Endothelial cell (in vitro differentiated cells): ENCODE results near the gene ERI3. TPM values are rescaled to one million over a fixed set of nuclear protein-coding genes. Genes with fewer than 3 reads are reported as not detected.

Source experiments
- DNase-seq: peaks from one replicate; pipeline ENCODE4 v3.0.0; 2021; ENCODE audit warnings: low spot score
- H3K27ac Mint-ChIP-seq: one replicate; pipeline ENCODE4 v1.8.0; 2021; ENCODE audit warnings: mixed read lengths, inconsistent platforms; ENCODE audit not compliant: unreplicated experiment
- H3K27me3 Mint-ChIP-seq: one replicate; pipeline ENCODE4 v1.8.0; 2021; ENCODE audit warnings: mild to moderate bottlenecking, moderate library complexity, mixed read lengths, inconsistent platforms; ENCODE audit not compliant: unreplicated experiment
- H3K36me3 Mint-ChIP-seq: one replicate; pipeline ENCODE4 v1.8.0; 2021; ENCODE audit warnings: mild to moderate bottlenecking, low read depth, mixed read lengths, inconsistent platforms; ENCODE audit not compliant: unreplicated experiment
- H3K4me1 Mint-ChIP-seq: one replicate; pipeline ENCODE4 v1.8.0; 2021; ENCODE audit warnings: mild to moderate bottlenecking, mixed read lengths, inconsistent platforms; ENCODE audit not compliant: unreplicated experiment
- H3K4me3 Mint-ChIP-seq: one replicate; pipeline ENCODE4 v1.8.0; 2021; ENCODE audit warnings: mild to moderate bottlenecking, mixed read lengths, inconsistent platforms; ENCODE audit not compliant: unreplicated experiment
- H3K9me3 Mint-ChIP-seq: one replicate; pipeline ENCODE4 v1.8.0; 2021; ENCODE audit warnings: mixed read lengths, inconsistent platforms; ENCODE audit not compliant: unreplicated experiment
- CTCF ChIP-seq: fragments of 200-600 bp; sonication (generic); IDR thresholded peaks from one replicate; pipeline ENCODE4 v1.5.0; 2021; ENCODE audit warnings: antibody characterized with exemption; ENCODE audit not compliant: unreplicated experiment
- total RNA-seq: library from RNA; stranded (reverse); fragmentation: NEBNext Ultra II Directional; extraction: Animal tissue kit (Norgen Biotek cat#: 25700); gene quantifications from one replicate; pipeline ENCODE4 v1.2.1, GENCODE V29; 2021; ENCODE audit not compliant: unreplicated experiment

Gene ERI3
- total RNA-seq, 1 donor from 2014 or later: 42.6 TPM

GRCh38 chr1:44270686-44271628 lies 84.1 kb downstream of the ERI3 start:
- Mint-ChIP-seq H3K27ac (no peak overlapping the region), H3K27me3 (peaks cover 2% of the 10 kb centered on the region), H3K4me3 (no peak overlapping the region), H3K36me3 (peaks cover 8% of the 10 kb centered on the region), H3K4me1 (peaks cover 19% of the 10 kb centered on the region), H3K9me3 (no peaks in the 10 kb centered on the region)
- no peak for DNase-seq
- no peak for TF ChIP-seq CTCF

GRCh38 chr1:44268054-44268453 lies 87.0 kb downstream of the ERI3 start:
- no peak for DNase-seq
- Mint-ChIP-seq H3K4me3 (no peak overlapping the region), H3K27me3 (peaks cover 5% of the 10 kb centered on the region), H3K9me3 (no peaks in the 10 kb centered on the region), H3K27ac (no peak overlapping the region), H3K36me3 (peaks cover 10% of the 10 kb centered on the region), H3K4me1 (peaks cover 5% of the 10 kb centered on the region)
- TF ChIP-seq CTCF: no peak

- H3K36me3 Mint-ChIP-seq: peaks cover 15% of the 10 kb centered on the region
- no peak for DNase-seq
- TF ChIP-seq CTCF: no peak
- peaks cover 5% of the 10 kb centered on the region for H3K27me3 Mint-ChIP-seq
- H3K4me3 Mint-ChIP-seq: no peak overlapping the region
- H3K4me1 Mint-ChIP-seq: peaks cover 11% of the 10 kb centered on the region
- no peaks in the 10 kb centered on the region for H3K9me3 Mint-ChIP-seq
- no peak overlapping the region for H3K27ac Mint-ChIP-seq
These were observed 87.6 kb downstream of the ERI3 start for GRCh38 chr1:44267438-44267837.

GRCh38 chr1:44266400-44267344 lies 88.4 kb downstream of the ERI3 start:
- Mint-ChIP-seq H3K27me3 (peaks cover 5% of the 10 kb centered on the region), H3K4me3 (no peak overlapping the region), H3K27ac (no peak overlapping the region), H3K4me1 (peaks cover 19% of the 10 kb centered on the region), H3K36me3 (peaks cover 15% of the 10 kb centered on the region), H3K9me3 (no peaks in the 10 kb centered on the region)
- DNase-seq: no peak
- no peak for TF ChIP-seq CTCF
